K562 (cell line): ENCODE data around the gene KBTBD12. TPM values are rescaled to one million over a fixed set of nuclear protein-coding genes. Genes with fewer than 3 reads are reported as not detected.

Experiments used
- ATAC-seq: fragments of 200-7000 bp; cut with Tn5 transposase; 3 replicates; pipeline ENCODE4 v1.9.1; 2020; ENCODE audit warnings: moderate library complexity
- BruUV-seq: library from RNA; stranded (reverse); fragments of 400-500 nt; replicated peaks from 2 replicates; lab custom pipeline; 2021; lab: Mats Ljungman, UMichigan
- CTCF ChIA-PET: fragments of 300-600 bp; formaldehyde crosslinking; extraction: SDS; loops from one replicate; lab custom pipeline; 2021; ENCODE audit warnings: low intra/inter-chr PET ratio; lab: Yijun Ruan, JAX
- POLR2A ChIA-PET: fragments of 300-600, 350-650 bp; sonication (Branson Sonifier 250); formaldehyde crosslinking; extraction: SDS; loops from one replicate; lab custom pipeline; 2021; ENCODE audit warnings: antibody characterized with exemption, inconsistent platforms; lab: Yijun Ruan, JAX
- DNase-seq, 4 experiments: peaks; one replicate each; pipeline versions ENCODE4 v3.0.0 to v3.0.0-alpha.2; 2011 to 2018; ENCODE audit warnings: low spot score in 3 of 4, mixed read lengths in 3 of 4; ENCODE audit errors: extremely low read depth in 1 of 4
- FAIRE-seq: peaks from 2 replicates; lab custom pipeline; 2011; peaks lifted over from hg19 to GRCh38; lab: Jason Lieb, UNC
- H2AFZ ChIP-seq: 2 replicates; pipeline ENCODE4 v1.6.0; 2011; ENCODE audit warnings: low read depth, low read length, control low read depth, inconsistent platforms
- H3K27ac ChIP-seq: fragments of 200-600 bp; 3 replicates; pipeline ENCODE4 v1.8.0; 2011; ENCODE audit warnings: low read depth, mild to moderate bottlenecking, control low read depth, inconsistent platforms, low read length, moderate library complexity, mixed read lengths; ENCODE audit errors: extremely low read depth
- H3K27me3 ChIP-seq, 2 experiments: fragments of 300-600 bp in 1 of 2; 2 replicates in 1 of 2; 3 replicates in 1 of 2; pipeline versions ENCODE4 v1.6.0 to v1.8.0; 2011; ENCODE audit warnings: inconsistent platforms in 2 of 2, low read length in 2 of 2, mild to moderate bottlenecking in 1 of 2, mixed read lengths in 1 of 2, moderate library complexity in 1 of 2; ENCODE audit not compliant: control insufficient read depth in 2 of 2, insufficient read depth in 2 of 2
- H3K36me3 ChIP-seq: fragments of 300-600 bp; 3 replicates; pipeline ENCODE4 v1.8.0; 2011; ENCODE audit warnings: mild to moderate bottlenecking, low read length, inconsistent platforms; ENCODE audit not compliant: control insufficient read depth, insufficient read depth
- H3K4me1 ChIP-seq, 2 experiments: fragments of 200-600 bp in 1 of 2; replicated peaks in 1 of 2; 2 replicates in 1 of 2; 3 replicates in 1 of 2; pipeline versions ENCODE4 v1.5.1 to v1.8.0; 2011; ENCODE audit warnings: inconsistent platforms in 2 of 2, low read length in 2 of 2, mild to moderate bottlenecking in 1 of 2, mixed read lengths in 1 of 2, moderate library complexity in 1 of 2; ENCODE audit not compliant: control insufficient read depth in 2 of 2, insufficient read depth in 2 of 2
- H3K4me2 ChIP-seq: 2 replicates; pipeline ENCODE4 v1.6.1; 2011; ENCODE audit warnings: low read length, control low read depth, inconsistent platforms, mixed read lengths; ENCODE audit not compliant: insufficient read depth
- H3K4me3 ChIP-seq: fragments of 200-600 bp; sonication (generic), shearing (Covaris generic); 2 replicates; pipeline ENCODE4 v1.5.1; 2016; ENCODE audit warnings: control low read depth, inconsistent platforms
- H3K79me2 ChIP-seq: fragments of 200-600 bp; 3 replicates; pipeline ENCODE4 v1.8.0; 2011; ENCODE audit warnings: low read length, inconsistent platforms; ENCODE audit not compliant: control insufficient read depth, insufficient read depth
- H3K9ac ChIP-seq, 2 experiments: 2 replicates each; pipeline versions ENCODE4 v1.6.0 to v1.6.1; 2011; ENCODE audit warnings: low read depth in 2 of 2, low read length in 2 of 2, control low read depth in 1 of 2, inconsistent platforms in 1 of 2, mild to moderate bottlenecking in 1 of 2, mixed read lengths in 1 of 2; ENCODE audit not compliant: insufficient read depth in 1 of 2
- H3K9me1 ChIP-seq: one replicate; pipeline ENCODE4 v1.6.0; 2011; ENCODE audit warnings: inconsistent platforms, mild to moderate bottlenecking, low read length, moderate library complexity; ENCODE audit not compliant: control insufficient read depth, insufficient read depth
- H3K9me3 ChIP-seq: replicated peaks from 2 replicates; pipeline ENCODE4 v1.5.1; 2011; ENCODE audit warnings: low read depth, low read length, inconsistent platforms; ENCODE audit not compliant: control insufficient read depth, insufficient read depth
- H4K20me1 ChIP-seq: replicated peaks from 2 replicates; pipeline ENCODE4 v1.6.1; 2011; ENCODE audit warnings: low read length, inconsistent platforms, mixed read lengths; ENCODE audit not compliant: control insufficient read depth, insufficient read depth
- ELF2 ChIP-seq: fragments of 250-450 bp; sonication (Bioruptor Pico); IDR thresholded peaks from 2 replicates; pipeline ENCODE4 v1.5.0; 2021; ENCODE audit warnings: mild to moderate bottlenecking
- ETV6 ChIP-seq, 3 experiments: fragments of 150-350 bp in 1 of 3; sonication (generic) in 1 of 3; formaldehyde crosslinking in 1 of 3; IDR thresholded peaks; 2 replicates each; pipeline versions ENCODE4 v1.6.1 to v1.8.0; 2014 to 2022; ENCODE audit warnings: borderline replicate concordance in 2 of 3, low read depth in 2 of 3, antibody characterized with exemption in 1 of 3, low read length in 1 of 3, mild to moderate bottlenecking in 1 of 3, missing genetic modification reagents in 1 of 3
- GATAD2A ChIP-seq: fragments of 450-650 bp; IDR thresholded peaks from 2 replicates; pipeline ENCODE4 v1.6.1; 2017
- IRF2 ChIP-seq: sonication (generic); formaldehyde crosslinking; IDR thresholded peaks from 2 replicates; pipeline ENCODE4 v1.8.1; 2022; ENCODE audit warnings: mild to moderate bottlenecking, missing genetic modification reagents
- RAD21 ChIP-seq, 2 experiments: fragments of 250-450 bp in 1 of 2; fragments of 450-650 bp in 1 of 2; sonication (Bioruptor Pico) in 1 of 2; formaldehyde crosslinking in 1 of 2; IDR thresholded peaks in 1 of 2; conservative IDR thresholded peaks in 1 of 2; 2 replicates each; pipeline versions ENCODE4 v1.4.0 to v1.8.0; 2020 to 2022; ENCODE audit warnings: mild to moderate bottlenecking in 2 of 2, moderate library complexity in 1 of 2
- UBTF ChIP-seq, 2 experiments: IDR thresholded peaks; 2 replicates each; pipeline ENCODE4 v1.6.1; 2012; ENCODE audit warnings: improper control_type of control experiment in 2 of 2, low read depth in 2 of 2, low read length in 2 of 2, borderline replicate concordance in 1 of 2
- YBX1 ChIP-seq: fragments of 450-650 bp; IDR thresholded peaks from 2 replicates; pipeline ENCODE4 v1.7.1; 2016; ENCODE audit warnings: mild to moderate bottlenecking
- YY1 ChIP-seq, 3 experiments: IDR thresholded peaks; 2 replicates each; pipeline ENCODE4 v1.6.1; 2011; ENCODE audit warnings: low read length in 2 of 3, mild to moderate bottlenecking in 2 of 3, moderate library complexity in 2 of 3, borderline replicate concordance in 1 of 3, control low read depth in 1 of 3, low read depth in 1 of 3; ENCODE audit not compliant: insufficient read depth in 3 of 3, insufficient replicate concordance in 2 of 3, control insufficient read depth in 1 of 3, insufficient read length in 1 of 3; ENCODE audit errors: extremely low read depth in 1 of 3
- ZBTB34 ChIP-seq: fragments of 250-450 bp; sonication (Bioruptor Pico); IDR thresholded peaks from 2 replicates; pipeline ENCODE4 v1.8.0; 2021; ENCODE audit warnings: mild to moderate bottlenecking, moderate library complexity
- ZNF695 ChIP-seq: fragments of 450-650 bp; formaldehyde crosslinking; IDR thresholded peaks from 2 replicates; pipeline ENCODE4 v1.4.0; 2020; ENCODE audit warnings: mild to moderate bottlenecking, moderate library complexity
- WGBS: fragments of 100-300 bp; shearing (Covaris generic); methylation state at CpG from one replicate; pipeline ENCODE4 v1.1.6; 2016; ENCODE audit warnings: low coverage, mixed read lengths; ENCODE audit not compliant: insufficient coverage; ENCODE audit errors: missing lambda C conversion rate; 5-methylcytosine and 5-hydroxymethylcytosine counted together
- in situ Hi-C: fragments of 300-500 bp; cut with MboI; formaldehyde crosslinking; loops from 4 replicates; pipeline ENCODE4 v1.15.0; 2018; ENCODE audit warnings: inconsistent platforms, mixed read lengths
- intact Hi-C: fragments of 100-400 bp; cut with micrococcal nuclease; formaldehyde crosslinking; loops from 2 replicates; pipeline ENCODE4 v1.14.2; 2022
- polyA plus RNA-seq, 8 experiments: library from polyadenylated mRNA; depleted of rRNA in 4 of 8; stranded (reverse) in 5 of 8; unstranded in 3 of 8; fragments of >200 nt; fragmentation: Nextera tagmentation in 2 of 8; fragmentation: Illumina TruSeq in 1 of 8; extraction: Ambion mirVana in 2 of 8; extraction: Trizol in 1 of 8; gene quantifications; 2 replicates each; pipeline versions ENCODE4 v1.2.1 to v1.2.3, GENCODE V29; 2011 to 2014; ENCODE audit warnings: inconsistent platforms in 1 of 8, missing spikeins in 1 of 8
- total RNA-seq, 7 experiments: library from RNA; depleted of rRNA in 6 of 7; stranded (reverse); fragments of >200 nt in 6 of 7; fragmentation: Illumina TruSeq in 2 of 7; extraction: Trizol in 2 of 7; gene quantifications; 2 replicates each; pipeline versions ENCODE4 v1.2.1 to v1.2.3, GENCODE V29; 2011 to 2021; ENCODE audit warnings: low replicate concordance in 1 of 7

The KBTBD12 gene
- total and polyA plus RNA-seq, 9 of the 15 experiments (the other 6 are each of a cell fraction or from before 2014, with no cell fraction given): not detected

GRCh38 chr3:127909646-127910045 lies 5.4 kb upstream of the KBTBD12 start (continued):
- TF ChIP-seq UBTF (IDR thresholded peaks at IDR 0.05; ENCODE audit: borderline replicate concordance in 1 of 2, low read depth in 2 of 2, low read length in 2 of 2) (no peak), YY1 (IDR thresholded peaks at IDR 0.05; ENCODE audit: borderline replicate concordance in 1 of 3, control insufficient read depth in 1 of 3, extremely low read depth in 1 of 3, insufficient read depth in 3 of 3, insufficient read length in 1 of 3, insufficient replicate concordance in 2 of 3, low read depth in 1 of 3, low read length in 2 of 3) (no peak), GATAD2A (no peak), ZBTB34 (no peak)

GRCh38 chr3:127911421-127911931 lies 3.6 kb upstream of the KBTBD12 start:
- intact Hi-C loops: no loop called here
- ChIA-PET CTCF (no interaction called here), POLR2A (no interaction called here)
- ATAC-seq (no peak), DNase-seq (no peak), FAIRE-seq (no peak)
- Histone ChIP-seq H3K9me1 (no peaks in the 10 kb centered on the region), H3K4me1 (no peaks in the 10 kb centered on the region), H3K9ac (no peak overlapping the region), H4K20me1 (no peaks in the 10 kb centered on the region), H3K36me3 (no peaks in the 10 kb centered on the region), H3K9me3 (no peaks in the 10 kb centered on the region), H3K4me2 (no peak overlapping the region), H3K27ac (no peak overlapping the region), H3K4me3 (no peak overlapping the region), H3K27me3 (peaks cover 5 to 12% of the 10 kb centered on the region in 2 experiments; a peak in 3 of 5 replicates), H3K79me2 (no peaks in the 10 kb centered on the region), H2AFZ (no peak overlapping the region)
- 2% methylated on average over 8 of the region's 8 CpGs for WGBS
- in situ Hi-C loops: no loop called here
- BruUV-seq: no TSS peak
- TF ChIP-seq ETV6 (IDR thresholded peaks at IDR 0.05; ENCODE audit: borderline replicate concordance in 1 of 2, low read depth in 2 of 2, low read length in 1 of 2) (no peak), ETV6 (CRISPR knock-in tag; IDR thresholded peaks at IDR 0.05; ENCODE audit: borderline replicate concordance) (no peak), YBX1 (no peak), IRF2 (no peak), ZNF695 (CRISPR knock-in tag) (no peak), ELF2 (no peak), RAD21 (CRISPR knock-in tag; conservative IDR thresholded peaks at IDR 0.05 in 1 of 2, IDR thresholded peaks at IDR 0.05 in 1 of 2) (no peak)
